ENCODE results near the gene CLDN17. TPM values are rescaled to one million over a fixed set of nuclear protein-coding genes. Genes with fewer than 3 reads are reported as not detected.

The CLDN17 gene
- total and polyA plus RNA-seq, 2 donors (not counting 1 experiment from before 2014, with no cell fraction given) = not detected

GRCh38 chr21:30211071-30211470 is 44.5 kb upstream of the CLDN17 start:
- H3K4me1 Mint-ChIP-seq = no peaks in the 10 kb centered on the region
- no peaks in the 10 kb centered on the region for H3K27me3 Mint-ChIP-seq
- ATAC-seq (ENCODE audit: low read depth) (no peak), DNase-seq (no peak)
- no peaks in the 10 kb centered on the region for H3K4me1 ChIP-seq (ENCODE audit: control insufficient read depth in 2 of 2, insufficient read depth in 2 of 2, low read length in 2 of 2)
- no peaks in the 10 kb centered on the region for H3K9me3 Mint-ChIP-seq (ENCODE audit: insufficient read depth)
- H2AFZ ChIP-seq (ENCODE audit: insufficient read depth, low read depth, low read length, poor library complexity, severe bottlenecking) = no peak overlapping the region
- no peaks in the 10 kb centered on the region for H3K27me3 ChIP-seq (replicated peaks in 1 of 4; ENCODE audit: control extremely low read depth in 1 of 4, control insufficient read depth in 3 of 4, insufficient read depth in 4 of 4, low read length in 3 of 4)
- H4K20me1 ChIP-seq (ENCODE audit: control insufficient read depth, insufficient read depth, low read length, poor library complexity, severe bottlenecking) = no peaks in the 10 kb centered on the region
- H3K9me3 ChIP-seq (ENCODE audit: control extremely low read depth in 1 of 3, control insufficient read depth in 2 of 3, insufficient read depth in 1 of 3, low read length in 2 of 3) = no peaks in the 10 kb centered on the region
- no peak overlapping the region for H3K27ac Mint-ChIP-seq
- CTCF ChIA-PET = no interaction called here
- H3K79me2 ChIP-seq (ENCODE audit: control insufficient read depth, insufficient read depth, low read length) = no peaks in the 10 kb centered on the region
- no peak overlapping the region for H3K9ac ChIP-seq (ENCODE audit: low read length)
- H3K4me3 ChIP-seq (ENCODE audit: control extremely low read depth in 1 of 5, extremely low read depth in 1 of 5, insufficient read depth in 1 of 5, low read depth in 2 of 5, low read length in 4 of 5) = no peak overlapping the region
- intact Hi-C loops (cut with micrococcal nuclease) = no loop called here
- WGBS (ENCODE audit: insufficient coverage) = no CpG with 5 or more reads among the region's 1 CpG
- H3K4me3 Mint-ChIP-seq = no peak overlapping the region
- TF ChIP-seq EZH2 (IDR thresholded peaks at IDR 0.05; ENCODE audit: borderline replicate concordance, insufficient read depth, low read depth, low read length, poor library complexity, severe bottlenecking) (no peak), CTCF (IDR thresholded peaks at IDR 0.05) (no peak)
- no peak overlapping the region for H3K4me2 ChIP-seq (replicated peaks; ENCODE audit: low read depth, low read length, poor library complexity, severe bottlenecking)
- POLR2A ChIA-PET = no interaction called here
- H3K27ac ChIP-seq (ENCODE audit: low read length in 2 of 2) = no peak overlapping the region
- no peaks in the 10 kb centered on the region for H3K36me3 ChIP-seq (replicated peaks in 1 of 2; ENCODE audit: control extremely low read depth in 1 of 2, control insufficient read depth in 1 of 2, extremely low read depth in 1 of 2, insufficient read depth in 2 of 2, low read length in 1 of 2)

GRCh38 chr21:30209601-30210000 is 43.0 kb upstream of the CLDN17 start:
- WGBS (ENCODE audit: insufficient coverage) = 86% methylated on average over 5 of the region's 5 CpGs

More at GRCh38 chr21:30209601-30210000, 43.0 kb upstream of the CLDN17 start:
- TF ChIP-seq EZH2 (IDR thresholded peaks at IDR 0.05; ENCODE audit: borderline replicate concordance, insufficient read depth, low read depth, low read length, poor library complexity, severe bottlenecking) (no peak), CTCF (IDR thresholded peaks at IDR 0.05) (no peak)
- H3K27me3 ChIP-seq (replicated peaks in 1 of 4; ENCODE audit: control extremely low read depth in 1 of 4, control insufficient read depth in 3 of 4, insufficient read depth in 4 of 4, low read length in 3 of 4) = no peaks in the 10 kb centered on the region
- H3K4me3 Mint-ChIP-seq = no peak overlapping the region
- H3K4me1 ChIP-seq (ENCODE audit: control insufficient read depth in 2 of 2, insufficient read depth in 2 of 2, low read length in 2 of 2) = no peaks in the 10 kb centered on the region
- ChIA-PET CTCF (no interaction called here), POLR2A (no interaction called here)
- no peaks in the 10 kb centered on the region for H3K9me3 ChIP-seq (ENCODE audit: control extremely low read depth in 1 of 3, control insufficient read depth in 2 of 3, insufficient read depth in 1 of 3, low read length in 2 of 3)
- H3K9ac ChIP-seq (ENCODE audit: low read length) = no peak overlapping the region
- no peaks in the 10 kb centered on the region for H3K27me3 Mint-ChIP-seq
- no peaks in the 10 kb centered on the region for H3K9me3 Mint-ChIP-seq (ENCODE audit: insufficient read depth)
- H3K27ac Mint-ChIP-seq = no peak overlapping the region
- H3K79me2 ChIP-seq (ENCODE audit: control insufficient read depth, insufficient read depth, low read length) = no peaks in the 10 kb centered on the region
- H3K4me1 Mint-ChIP-seq = no peaks in the 10 kb centered on the region
- H4K20me1 ChIP-seq (ENCODE audit: control insufficient read depth, insufficient read depth, low read length, poor library complexity, severe bottlenecking) = no peaks in the 10 kb centered on the region
- no peak overlapping the region for H3K4me2 ChIP-seq (replicated peaks; ENCODE audit: low read depth, low read length, poor library complexity, severe bottlenecking)
- ATAC-seq (ENCODE audit: low read depth) (no peak), DNase-seq (no peak)
- intact Hi-C loops (cut with micrococcal nuclease) = no loop called here
- no peak overlapping the region for H2AFZ ChIP-seq (ENCODE audit: insufficient read depth, low read depth, low read length, poor library complexity, severe bottlenecking)
- no peak overlapping the region for H3K4me3 ChIP-seq (ENCODE audit: control extremely low read depth in 1 of 5, extremely low read depth in 1 of 5, insufficient read depth in 1 of 5, low read depth in 2 of 5, low read length in 4 of 5)
- no peak overlapping the region for H3K27ac ChIP-seq (ENCODE audit: low read length in 2 of 2)
- no peaks in the 10 kb centered on the region for H3K36me3 ChIP-seq (replicated peaks in 1 of 2; ENCODE audit: control extremely low read depth in 1 of 2, control insufficient read depth in 1 of 2, extremely low read depth in 1 of 2, insufficient read depth in 2 of 2, low read length in 1 of 2)
